Natural killer cell (primary cell): ENCODE results near the gene TOGARAM2. TPM values are rescaled to one million over a fixed set of nuclear protein-coding genes. Genes with fewer than 3 reads are reported as not detected.

Source experiments
- ATAC-seq, 3 donors: fragments of 150-1000 bp in 2 of 3; fragments of 200-7000 bp in 1 of 3; cut with Tn5 transposase; 1 replicate in 1 of 3; 2 replicates in 2 of 3; pipeline ENCODE4 v1.10.0; 2021; ENCODE audit warnings: mild to moderate bottlenecking in 2 of 3, moderate library complexity in 2 of 3
- DNase-seq, 2 donors: peaks; one replicate each; pipeline versions ENCODE4 v3.0.0 to v3.0.0-alpha.2; 2013 to 2021; ENCODE audit warnings: mixed read lengths in 1 of 2
- H3K27ac ChIP-seq: one replicate; pipeline ENCODE4 v1.5.1; 2013; ENCODE audit warnings: mild to moderate bottlenecking, low read length
- H3K27me3 ChIP-seq: one replicate; pipeline ENCODE4 v1.6.1; 2013; ENCODE audit warnings: low read length; ENCODE audit not compliant: control insufficient read depth, insufficient read depth
- H3K36me3 ChIP-seq: one replicate; pipeline ENCODE4 v1.6.1; 2013; ENCODE audit warnings: low read length; ENCODE audit not compliant: control insufficient read depth, insufficient read depth
- H3K4me1 ChIP-seq: one replicate; pipeline ENCODE4 v1.6.1; 2013; ENCODE audit warnings: low read length; ENCODE audit not compliant: control insufficient read depth, insufficient read depth
- H3K4me3 ChIP-seq: one replicate; pipeline ENCODE4 v1.5.1; 2013; ENCODE audit warnings: low read length
- H3K9me3 ChIP-seq: one replicate; pipeline ENCODE4 v1.6.1; 2013; ENCODE audit warnings: low read length; ENCODE audit not compliant: control insufficient read depth, insufficient read depth
- H3K27ac Mint-ChIP-seq, 2 donors: one replicate each; pipeline ENCODE4 v1.8.0; 2022; ENCODE audit warnings: mild to moderate bottlenecking in 2 of 2, mixed read lengths in 2 of 2, moderate library complexity in 1 of 2
- H3K27me3 Mint-ChIP-seq, 2 donors: one replicate each; pipeline ENCODE4 v1.8.0; 2022; ENCODE audit warnings: low read depth in 2 of 2, mixed read lengths in 2 of 2
- H3K36me3 Mint-ChIP-seq: one replicate; pipeline ENCODE4 v1.8.0; 2022; ENCODE audit warnings: mixed read lengths
- H3K4me1 Mint-ChIP-seq, 2 donors: one replicate each; pipeline ENCODE4 v1.8.0; 2022; ENCODE audit warnings: mixed read lengths in 2 of 2
- H3K4me3 Mint-ChIP-seq: one replicate; pipeline ENCODE4 v1.8.0; 2022; ENCODE audit warnings: mild to moderate bottlenecking, moderate library complexity, mixed read lengths
- H3K9me3 Mint-ChIP-seq, 2 donors: one replicate each; pipeline ENCODE4 v1.8.0; 2022; ENCODE audit warnings: mixed read lengths in 2 of 2
- CTCF ChIP-seq: fragments of 200-600 bp; IDR thresholded peaks from one replicate; pipeline ENCODE4 v1.8.0; 2022; ENCODE audit warnings: antibody characterized with exemption
- WGBS: methylation state at CpG from one replicate; pipeline ENCODE4 v1.1.7; 2013; ENCODE audit warnings: missing lambda C conversion rate; ENCODE audit not compliant: insufficient coverage; 5-methylcytosine and 5-hydroxymethylcytosine counted together
- intact Hi-C: fragments of 100-400 bp; cut with micrococcal nuclease; formaldehyde crosslinking; loops from one replicate; pipeline ENCODE4 v1.14.2; 2022
- total RNA-seq, 4 donors: library from RNA; stranded (reverse); fragments of 120-200 nt in 1 of 4; gene quantifications; one replicate each; pipeline versions ENCODE4 v1.2.3 to v1.2.4, GENCODE V29; 2013 to 2022

TOGARAM2 gene
- total RNA-seq, 3 donors from 2014 or later (not counting 1 experiment from before 2014, with no cell fraction given) = 25.9 to 53.2 (median 30.8) TPM

DNA sequence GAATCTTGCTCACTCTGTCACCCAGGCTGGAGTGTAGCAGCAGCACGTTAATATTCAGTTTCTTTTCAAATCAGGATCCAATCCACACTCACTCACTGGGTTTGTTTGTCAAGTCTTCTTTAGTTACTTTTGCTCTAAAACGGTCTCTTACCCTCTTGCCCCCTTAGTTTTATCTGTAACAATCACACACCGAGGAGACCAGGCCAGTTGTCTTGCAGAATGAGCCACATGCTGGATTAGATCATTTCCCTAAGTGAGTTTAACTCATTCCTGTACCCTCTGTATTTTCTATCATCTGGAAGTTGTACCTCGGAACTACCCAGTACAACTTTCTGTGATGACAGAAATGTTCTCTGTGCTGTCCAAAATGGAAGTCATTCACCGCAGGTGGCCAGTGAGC, 20.7 kb upstream of the TOGARAM2 start:
- Mint-ChIP-seq H3K4me3 (no peak overlapping the region), H3K27me3 (peaks cover 0 to 3% of the 10 kb centered on the region in 2 donors), H3K4me1 (peaks cover 6 to 12% of the 10 kb centered on the region in 2 donors), H3K9me3 (no peaks in the 10 kb centered on the region), H3K27ac (peak overlapping the region in 1 of 2 donors; percentile 14), H3K36me3 (no peaks in the 10 kb centered on the region)
- ATAC-seq = no peak
- Histone ChIP-seq H3K27me3 (no peaks in the 10 kb centered on the region), H3K9me3 (no peaks in the 10 kb centered on the region), H3K4me3 (no peak overlapping the region), H3K4me1 (peaks cover 6% of the 10 kb centered on the region), H3K36me3 (no peaks in the 10 kb centered on the region), H3K27ac (no peak overlapping the region)
- DNase-seq = no peak
- 69% methylated on average over 5 of the region's 5 CpGs for WGBS
- intact Hi-C loops = no loop called here
- no peak for TF ChIP-seq CTCF

- peaks cover 6% of the 10 kb centered on the region for H3K4me1 ChIP-seq
- H3K27me3 ChIP-seq = no peaks in the 10 kb centered on the region
- intact Hi-C loops = no loop called here
- Mint-ChIP-seq H3K4me3 (no peak overlapping the region), H3K27ac (no peak overlapping the region), H3K36me3 (no peaks in the 10 kb centered on the region), H3K4me1 (peaks cover 4 to 6% of the 10 kb centered on the region in 2 donors), H3K9me3 (no peaks in the 10 kb centered on the region), H3K27me3 (no peaks in the 10 kb centered on the region)
- no peak overlapping the region for H3K27ac ChIP-seq
- no peak for ATAC-seq
- no peaks in the 10 kb centered on the region for H3K9me3 ChIP-seq
- TF ChIP-seq CTCF = no peak
- WGBS = 100% methylated on average over 1 of the region's 1 CpG
- no peaks in the 10 kb centered on the region for H3K36me3 ChIP-seq
- no peak overlapping the region for H3K4me3 ChIP-seq
- no peak for DNase-seq
Observed at GRCh38 chr2:28962505-28962904, 18.6 kb upstream of the TOGARAM2 start.

GRCh38 chr2:28970464-28971160, 10.5 kb upstream of the TOGARAM2 start:
- no peaks in the 10 kb centered on the region for H3K9me3 Mint-ChIP-seq
- no peaks in the 10 kb centered on the region for H3K27me3 Mint-ChIP-seq
- H3K27ac Mint-ChIP-seq = no peak overlapping the region
- H3K4me1 ChIP-seq = peaks cover 6% of the 10 kb centered on the region
- DNase-seq (no peak), ATAC-seq (no peak)
- no peaks in the 10 kb centered on the region for H3K9me3 ChIP-seq
- H3K4me3 ChIP-seq = no peak overlapping the region
- H3K27ac ChIP-seq = no peak overlapping the region
- 83% methylated on average over 6 of the region's 6 CpGs for WGBS
- no peak overlapping the region for H3K4me3 Mint-ChIP-seq
- no peak for TF ChIP-seq CTCF
- intact Hi-C loops = no loop called here
- no peaks in the 10 kb centered on the region for H3K36me3 Mint-ChIP-seq
- H3K4me1 Mint-ChIP-seq = peaks cover 0 to 11% of the 10 kb centered on the region in 2 donors
- no peaks in the 10 kb centered on the region for H3K27me3 ChIP-seq
- no peaks in the 10 kb centered on the region for H3K36me3 ChIP-seq
